Measurements from ENCODE around the gene BMPR1A.
"Not testable (repeated sequence)": the region's sequence is repeated elsewhere in the genome, so short reads cannot be mapped to it uniquely, and the experiment has no call there.

Gene BMPR1A

DNA sequence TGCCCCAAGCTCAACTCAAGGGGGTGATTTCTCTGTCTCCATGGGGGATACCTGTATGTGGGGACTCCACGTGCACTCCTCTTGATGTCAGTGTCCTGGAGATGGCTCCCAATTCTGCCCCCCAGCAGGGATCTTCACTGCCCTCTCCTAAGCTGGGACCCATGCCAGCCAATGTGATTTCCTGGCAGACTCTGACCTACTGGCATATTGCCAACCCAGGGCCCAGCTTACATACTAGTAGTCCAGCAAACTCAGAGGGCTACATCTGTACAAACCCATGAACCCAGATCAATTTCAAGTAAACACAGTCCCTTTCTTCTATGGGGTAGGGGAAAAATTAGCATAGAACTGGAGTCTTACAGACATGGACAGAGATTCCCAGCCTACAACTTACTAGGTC, 26.2 kb upstream of the BMPR1A start:
- no peak for DNase-seq

DNA sequence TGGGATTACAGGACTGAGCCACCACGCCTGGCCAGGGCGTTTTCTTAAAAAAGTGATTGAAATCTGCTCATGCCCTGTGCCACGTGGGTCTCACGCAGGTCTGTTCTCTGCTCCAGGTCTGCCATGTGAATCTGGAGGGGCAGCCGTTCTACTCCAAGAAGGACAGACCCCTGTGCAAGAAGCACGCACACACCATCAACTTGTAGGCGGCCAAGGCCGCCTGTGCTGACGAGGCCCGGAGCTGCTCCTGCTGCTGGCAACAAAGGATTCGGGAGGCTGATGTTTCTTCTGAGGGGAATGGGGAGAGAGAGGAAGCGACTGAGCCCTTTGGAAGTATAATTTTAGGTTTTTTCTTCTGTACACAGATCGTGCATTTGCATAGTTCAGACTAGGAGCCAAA, 23.6 kb upstream of the BMPR1A start:
- no peak for DNase-seq

DNA sequence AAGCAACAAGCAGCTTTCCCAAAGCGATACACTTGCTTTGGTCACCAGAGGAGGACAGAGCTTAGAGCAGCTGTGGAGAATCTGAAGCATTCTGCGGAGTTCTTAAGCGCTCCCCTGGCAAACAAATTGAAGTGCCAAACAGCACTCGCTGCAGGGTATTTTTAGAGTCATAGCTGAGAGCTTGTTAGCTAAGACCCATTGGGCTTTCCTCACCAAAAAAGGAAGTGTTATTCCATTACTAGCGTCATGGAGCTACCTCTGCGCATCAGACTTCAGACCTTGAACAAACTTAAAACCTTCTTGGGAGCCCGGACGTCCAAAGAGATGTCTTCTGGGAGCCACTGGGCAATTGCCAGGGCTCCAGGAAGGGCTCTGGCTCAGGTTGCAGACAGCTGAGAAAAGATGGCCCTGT, 23.2 kb upstream of the BMPR1A start:
- no peak for DNase-seq

DNA sequence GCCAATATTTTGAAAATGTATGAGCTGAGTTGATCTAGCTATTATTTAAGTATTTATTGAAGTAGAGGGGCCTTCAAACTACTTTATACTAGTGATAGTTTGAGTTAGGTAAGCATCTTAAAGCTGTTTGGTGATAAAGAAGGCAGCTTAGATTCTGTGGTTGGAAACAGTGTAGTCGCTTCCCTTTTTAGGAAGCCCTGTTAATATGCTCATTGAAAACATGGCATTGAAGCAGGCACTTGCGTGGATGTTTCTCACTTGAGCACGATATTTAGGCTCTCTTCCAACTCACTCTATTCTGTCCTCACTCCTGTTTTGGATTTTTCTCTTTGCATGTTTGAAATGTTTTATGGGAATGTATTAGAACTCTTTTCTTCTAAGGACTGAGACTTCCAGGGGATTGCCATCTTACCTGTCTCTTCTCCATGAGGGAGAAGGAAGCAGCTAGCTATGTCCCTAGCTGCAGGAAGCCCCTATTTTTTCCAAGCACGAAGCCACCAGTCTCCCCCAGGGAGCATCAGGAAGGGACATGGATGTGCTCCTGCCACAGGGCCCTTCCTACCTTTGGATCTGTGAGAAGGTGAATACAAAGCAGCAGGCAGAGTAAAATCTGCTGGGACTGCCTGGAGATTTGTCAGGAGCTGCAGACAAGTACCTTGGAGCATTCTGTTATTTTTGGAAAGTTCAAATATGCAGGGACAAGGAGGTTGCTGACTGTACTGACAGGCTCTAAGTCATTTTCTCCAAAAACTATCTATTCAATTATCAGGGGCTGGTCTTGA, 22.0 kb upstream of the BMPR1A start:
- DNase-seq, result no peak

DNA sequence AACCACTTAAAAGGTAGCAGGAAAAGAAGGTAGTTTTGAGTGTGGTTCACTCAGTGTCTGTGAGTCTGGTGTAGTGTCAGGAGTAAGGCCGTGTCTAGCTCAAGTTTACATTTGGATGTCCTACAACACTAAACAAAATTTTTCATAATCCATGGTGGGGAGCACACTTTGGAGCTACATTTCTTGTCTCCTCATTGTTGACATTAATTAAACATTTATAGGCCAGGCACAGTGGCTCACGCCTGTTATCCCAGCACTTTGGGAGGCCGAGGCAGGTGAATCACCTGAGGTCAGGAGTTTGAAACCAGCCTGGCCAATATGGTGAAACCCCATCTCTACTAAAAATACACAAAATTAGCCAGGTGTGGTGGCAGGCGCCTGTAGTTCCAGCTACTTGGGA, 21.1 kb upstream of the BMPR1A start:
- not testable (repeated sequence) for DNase-seq

DNA sequence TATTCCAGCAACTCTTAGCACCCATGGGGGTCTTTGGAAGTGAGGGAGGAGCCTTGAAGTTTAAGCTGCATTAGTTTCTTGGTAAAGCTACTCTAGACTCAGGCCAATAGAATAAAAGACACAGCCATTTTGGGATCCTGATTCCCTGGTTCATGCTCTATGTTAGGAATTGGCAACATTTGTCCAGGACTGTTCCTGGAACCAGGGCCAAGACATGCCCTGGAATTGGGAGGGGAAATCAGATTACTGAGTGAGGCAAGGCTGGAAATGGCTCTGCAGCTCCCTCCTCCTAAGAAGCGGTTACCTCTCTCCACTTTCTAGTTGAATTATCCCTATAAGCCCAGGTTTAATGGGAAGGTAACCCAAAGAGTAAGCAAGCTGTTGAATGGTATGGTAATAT, 14.2 kb upstream of the BMPR1A start:
- DNase-seq, result no peak

DNA sequence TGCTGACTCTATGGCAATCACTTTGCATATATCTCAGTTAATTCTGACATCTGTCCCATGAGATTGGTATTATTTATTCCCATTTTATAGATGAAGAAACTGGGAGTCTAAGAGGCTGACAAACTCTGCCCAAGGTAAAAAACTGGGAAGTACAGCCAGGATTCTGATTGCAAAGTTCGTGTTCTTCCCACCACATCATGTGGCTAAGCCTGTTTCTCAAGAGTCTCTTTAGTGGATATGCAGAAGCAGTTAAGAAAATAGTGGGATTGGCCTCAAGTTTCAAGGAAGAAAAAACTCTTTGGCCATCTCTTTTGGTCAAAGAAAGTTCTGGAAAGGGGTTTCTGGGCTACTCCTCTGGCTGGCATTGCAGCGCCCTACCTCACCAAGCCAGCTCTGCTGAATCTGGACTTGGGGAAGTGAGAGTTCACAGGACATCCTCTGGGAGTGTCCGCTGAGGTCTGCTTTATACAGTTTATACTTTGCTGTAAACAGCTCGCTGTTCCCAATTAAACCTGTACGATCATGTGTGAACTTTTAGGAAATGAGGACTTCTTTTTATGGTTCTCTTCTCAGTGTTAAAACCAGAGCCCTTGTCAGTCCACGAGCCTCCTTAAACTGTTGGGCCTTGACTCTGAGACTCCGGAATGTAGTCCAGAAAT, 12.2 kb upstream of the BMPR1A start:
- peak; percentile 46 to 64 for DNase-seq

DNA sequence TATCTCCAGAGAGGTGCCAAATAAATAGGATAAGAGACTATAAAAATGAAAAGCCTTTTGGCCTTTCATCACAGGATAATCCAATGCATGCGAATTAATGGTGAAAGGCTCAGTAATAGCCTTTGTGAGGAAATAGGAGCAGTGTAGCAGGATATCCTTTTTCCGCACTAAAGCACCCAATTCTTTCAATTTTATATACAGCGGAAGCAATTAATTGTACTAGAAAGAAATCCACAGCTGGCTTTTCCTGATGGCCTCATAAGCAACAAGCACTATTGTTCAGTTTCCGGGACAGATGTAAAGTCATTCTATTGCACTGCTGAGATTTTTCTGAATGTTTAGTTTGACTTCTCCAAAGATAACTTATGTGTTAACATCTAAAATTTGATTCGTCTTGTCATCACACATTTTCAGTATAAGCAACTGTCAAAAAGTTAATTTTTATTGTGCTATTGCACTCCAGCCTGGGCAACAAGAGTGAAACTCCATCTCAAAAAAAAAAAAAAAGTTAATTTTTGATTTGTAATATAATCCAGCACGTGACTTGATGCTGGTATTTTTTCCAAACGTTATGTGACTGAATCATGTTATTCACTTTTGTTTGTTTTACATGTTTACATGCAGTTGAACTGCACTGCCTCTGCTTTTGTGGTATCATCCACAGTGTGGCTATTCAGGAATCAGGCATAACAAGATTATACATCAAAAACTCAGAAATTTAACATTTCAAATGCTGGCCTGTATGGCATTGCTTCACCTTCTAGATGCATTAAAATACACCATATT, 8.4 kb upstream of the BMPR1A start:
- DNase-seq, result no peak

DNA sequence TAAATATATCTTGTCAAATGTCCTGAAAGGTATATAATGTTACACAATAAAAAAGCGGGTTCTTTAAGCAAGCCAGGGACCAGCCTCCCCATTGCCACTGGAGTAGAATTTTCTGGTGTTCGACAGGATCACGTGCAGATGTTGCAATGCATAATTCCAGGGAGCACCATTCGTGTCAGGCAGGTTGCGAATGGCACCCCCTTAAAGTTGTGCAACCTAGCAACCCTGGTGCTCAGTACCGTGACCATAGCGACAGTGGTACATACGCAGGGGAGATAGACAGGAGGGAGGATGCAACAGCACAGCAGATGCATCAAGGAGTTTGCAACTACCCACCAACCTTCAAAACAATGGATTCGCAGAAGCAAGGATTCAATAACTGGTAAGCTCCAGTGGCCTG, 6.6 kb upstream of the BMPR1A start:
- no peak for DNase-seq

DNA sequence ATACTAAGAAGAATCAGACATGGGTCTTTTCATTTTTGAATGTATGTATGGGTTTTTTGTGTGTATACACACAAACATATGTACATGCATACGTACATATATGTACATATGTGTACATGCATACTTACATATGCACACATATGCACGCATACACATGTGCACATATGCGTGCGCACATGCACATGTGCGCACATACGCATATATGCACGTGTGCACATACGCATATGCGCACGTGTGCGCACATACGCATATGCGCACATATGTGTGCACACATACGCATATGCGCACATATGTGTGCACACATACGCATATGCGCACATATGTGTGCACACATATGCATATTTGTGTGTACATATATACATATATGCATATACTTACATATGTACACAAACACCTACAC, 4.9 kb upstream of the BMPR1A start:
- no peak for DNase-seq

DNA sequence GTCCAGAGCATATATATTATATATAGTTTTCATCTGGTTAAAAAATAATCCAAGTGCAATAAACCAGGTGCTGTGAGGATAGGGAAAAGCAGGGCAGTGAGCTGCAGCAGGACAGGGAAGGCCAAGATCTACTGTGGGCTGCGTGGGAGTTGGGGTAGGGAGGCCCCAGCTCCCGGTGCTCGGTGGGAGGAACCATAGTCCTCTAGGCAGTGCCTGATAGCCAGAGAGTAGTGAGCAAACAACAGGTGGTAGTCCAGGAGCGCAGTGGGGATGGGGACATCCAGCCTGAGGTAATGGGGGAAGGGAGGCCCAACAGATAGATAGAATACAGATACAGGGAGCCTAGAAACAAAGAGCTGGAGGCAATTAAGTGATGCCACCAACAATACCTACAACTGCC, 4.1 kb upstream of the BMPR1A start:
- no peak for DNase-seq

DNA sequence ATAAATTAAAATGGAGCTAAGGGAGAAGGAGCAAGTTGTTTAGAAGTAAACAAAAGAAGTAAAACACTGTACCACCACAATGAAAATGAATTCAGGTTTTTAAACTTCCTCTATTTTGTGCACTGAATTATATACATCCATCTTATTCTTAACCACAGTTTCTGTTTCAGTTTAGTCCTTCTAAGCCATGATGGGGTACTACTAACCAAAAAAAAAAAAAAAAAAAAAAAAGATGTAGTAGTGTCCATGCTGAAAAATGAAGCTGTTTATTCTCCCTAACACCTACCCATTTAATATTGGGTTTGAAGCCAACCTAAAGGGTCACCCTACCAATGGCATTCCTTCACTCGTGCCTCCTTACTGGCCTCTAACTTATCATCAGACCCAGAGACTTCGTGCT, 3.4 kb upstream of the BMPR1A start:
- DNase-seq, result no peak

DNA sequence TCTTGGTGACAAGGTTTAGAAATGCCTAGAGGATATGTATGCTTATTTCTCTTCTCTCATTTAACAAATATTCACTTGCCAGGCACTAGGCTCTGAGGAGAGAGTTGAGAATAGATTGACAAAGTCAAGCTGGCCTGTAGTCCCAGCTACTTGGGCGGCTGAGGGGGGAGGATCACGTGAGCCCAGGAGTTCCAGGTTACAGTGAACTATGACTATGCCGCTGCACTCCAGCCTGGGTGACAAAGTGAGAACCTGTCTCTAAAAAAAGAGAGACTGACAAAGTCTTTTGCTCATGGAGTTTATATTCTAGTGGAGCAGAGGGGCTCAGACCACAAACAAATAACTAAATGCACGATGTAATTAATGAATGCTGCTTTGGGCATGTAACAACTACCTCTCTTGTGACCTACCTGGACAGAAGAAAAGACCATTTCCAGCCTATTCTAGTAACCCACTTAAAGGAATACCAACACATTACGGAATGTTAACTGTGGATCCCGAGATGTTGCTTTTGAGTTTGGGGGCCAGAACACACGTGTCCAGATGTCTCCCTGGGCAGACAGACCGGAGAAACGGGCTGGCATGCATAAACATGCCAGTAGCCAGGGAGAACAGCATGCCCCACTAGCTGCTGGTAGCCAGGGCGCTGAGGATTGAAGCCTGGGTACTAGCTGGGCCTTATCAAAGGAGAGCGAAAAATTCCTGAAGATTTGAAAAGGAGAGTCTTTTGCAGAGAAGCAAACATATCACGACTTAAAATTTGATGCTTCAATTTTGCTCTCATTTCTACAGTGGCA, 2.6 kb upstream of the BMPR1A start:
- DNase-seq, result no peak

DNA sequence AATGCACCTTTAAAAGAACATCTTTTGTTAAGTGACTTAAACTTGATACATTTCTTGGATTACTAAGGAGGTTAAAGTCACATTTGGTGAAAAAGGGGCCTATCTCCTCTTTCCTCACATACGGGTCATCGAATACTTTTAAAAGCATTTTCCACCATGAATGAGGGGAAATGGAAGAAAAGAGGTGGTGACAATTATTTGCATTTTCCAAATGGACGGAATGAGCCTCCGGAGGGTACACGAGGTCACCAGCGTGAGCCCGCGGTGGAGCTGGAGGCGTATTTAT, 1.0 kb upstream of the BMPR1A start:
- no peak for DNase-seq

DNA sequence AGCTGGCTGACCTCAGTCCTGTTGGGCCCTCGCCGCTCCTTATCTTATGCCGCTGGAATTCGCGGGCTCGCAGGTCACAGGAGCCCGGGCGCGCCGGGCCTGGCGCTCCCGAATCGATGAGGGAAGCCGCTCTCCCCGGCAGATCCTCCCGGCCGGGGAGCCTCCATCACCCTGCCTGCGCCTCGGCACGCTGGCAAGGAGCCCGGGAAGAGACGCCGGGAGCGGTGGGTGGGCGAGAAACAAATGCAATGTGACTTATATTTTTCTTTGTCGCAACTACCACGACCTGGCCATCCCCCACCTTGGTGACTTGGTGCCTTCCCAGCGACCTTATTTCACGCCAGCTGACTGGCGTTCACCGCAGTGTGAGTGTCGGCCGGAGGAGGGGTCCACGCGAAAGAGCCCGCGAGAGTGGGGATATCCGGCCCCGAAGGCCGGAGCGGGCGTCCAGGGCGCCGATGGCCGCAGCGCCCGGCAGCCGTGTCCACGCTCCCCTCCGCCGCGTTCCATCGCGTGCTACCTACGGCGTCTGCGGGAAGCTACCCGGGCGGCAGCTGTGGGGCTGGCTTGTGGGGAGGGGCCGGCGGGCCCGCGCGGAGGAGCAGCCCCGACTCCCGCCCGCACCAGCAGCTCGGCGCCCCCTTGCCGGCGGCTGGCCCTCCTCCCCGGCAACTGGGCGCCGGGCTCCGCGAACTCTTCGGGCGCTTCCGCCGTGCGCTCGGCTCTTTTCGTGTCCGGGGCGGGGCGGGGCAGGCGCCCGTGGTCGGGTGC, 494 bp upstream of the BMPR1A start:
- peak; percentile 72 to 83 for DNase-seq

DNA sequence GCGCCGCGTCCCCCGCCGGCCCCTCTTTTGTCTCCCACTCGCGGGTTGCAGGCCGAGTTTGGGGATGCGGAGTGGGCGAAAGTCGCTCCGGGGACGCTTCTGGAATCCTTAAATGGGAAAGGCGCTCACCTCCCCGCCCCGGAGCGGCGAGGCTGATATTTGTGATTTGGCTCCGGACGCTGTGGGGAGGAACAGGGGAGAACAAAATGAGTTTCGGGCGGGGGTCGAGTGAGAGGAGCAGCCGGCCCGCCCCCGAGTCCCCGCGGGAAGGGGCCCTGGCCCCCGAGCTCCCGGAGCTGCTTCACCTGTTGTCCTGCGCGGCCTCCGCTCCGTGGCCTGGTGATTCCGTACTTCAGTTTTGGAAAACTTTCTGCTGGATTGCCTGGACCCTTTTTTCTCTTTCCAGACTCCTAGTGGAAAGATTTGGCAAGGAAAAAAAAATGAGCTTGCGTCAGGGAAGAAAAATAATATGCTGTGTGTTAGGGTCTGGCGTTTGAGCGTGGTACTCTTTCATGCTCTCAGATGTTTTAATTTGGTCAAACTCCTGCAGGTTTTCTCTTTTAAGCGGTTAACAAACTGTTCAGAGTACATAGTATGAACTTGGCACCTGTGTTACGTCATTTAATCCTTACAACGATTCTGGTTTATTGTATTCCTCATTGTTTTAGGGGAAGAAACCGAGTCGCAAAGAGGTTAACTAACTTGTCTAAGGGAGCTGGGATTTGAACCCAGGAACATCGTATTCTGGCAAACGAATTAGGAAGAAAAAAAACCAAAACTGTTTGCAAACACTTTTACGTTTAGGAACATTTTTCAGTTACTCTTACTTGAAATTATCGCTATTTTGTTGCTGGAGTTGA, 924 bp downstream of the BMPR1A start:
- no peak for DNase-seq

DNA sequence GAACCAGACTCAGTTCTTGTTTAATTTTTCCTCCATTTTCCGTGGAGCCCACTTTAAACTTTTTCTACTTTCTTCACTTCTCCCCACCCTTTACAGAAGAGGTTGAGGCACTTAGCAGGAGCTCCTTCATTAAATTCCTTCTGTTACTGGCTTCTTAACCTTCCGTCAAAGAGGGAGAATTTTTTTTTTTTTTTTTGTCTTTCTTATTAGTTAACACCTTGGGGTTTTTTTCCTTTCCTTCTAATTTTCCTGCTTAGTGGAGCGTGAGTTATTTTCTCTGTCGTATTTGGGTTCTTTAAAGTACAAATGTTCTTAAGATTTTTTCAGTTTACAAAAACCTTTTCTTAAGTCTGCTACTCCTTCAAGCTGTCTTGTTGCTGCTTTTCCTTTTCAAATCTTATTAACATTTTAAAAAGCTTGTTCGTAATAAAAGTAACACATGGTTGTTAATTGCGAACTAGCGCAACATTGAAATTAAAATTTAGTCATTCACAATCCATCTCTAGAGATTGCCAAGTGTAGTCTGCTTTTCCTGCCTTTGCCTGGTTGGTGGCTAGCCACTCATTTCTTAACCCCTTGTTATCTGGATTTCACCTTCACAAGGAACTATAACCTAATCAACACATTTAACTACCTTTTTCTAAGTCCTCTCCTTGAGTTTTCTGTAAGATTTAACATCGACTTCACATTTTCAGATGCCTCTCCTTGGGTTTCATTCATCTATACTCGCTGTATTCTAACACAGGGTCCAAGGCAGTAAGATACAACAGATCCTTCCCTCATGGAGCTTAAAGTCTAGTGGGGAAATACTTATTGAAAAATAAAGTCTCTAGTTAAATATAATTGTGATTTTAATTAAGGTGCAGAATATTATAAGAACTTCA, 2.0 kb downstream of the BMPR1A start:
- DNase-seq, result no peak

DNA sequence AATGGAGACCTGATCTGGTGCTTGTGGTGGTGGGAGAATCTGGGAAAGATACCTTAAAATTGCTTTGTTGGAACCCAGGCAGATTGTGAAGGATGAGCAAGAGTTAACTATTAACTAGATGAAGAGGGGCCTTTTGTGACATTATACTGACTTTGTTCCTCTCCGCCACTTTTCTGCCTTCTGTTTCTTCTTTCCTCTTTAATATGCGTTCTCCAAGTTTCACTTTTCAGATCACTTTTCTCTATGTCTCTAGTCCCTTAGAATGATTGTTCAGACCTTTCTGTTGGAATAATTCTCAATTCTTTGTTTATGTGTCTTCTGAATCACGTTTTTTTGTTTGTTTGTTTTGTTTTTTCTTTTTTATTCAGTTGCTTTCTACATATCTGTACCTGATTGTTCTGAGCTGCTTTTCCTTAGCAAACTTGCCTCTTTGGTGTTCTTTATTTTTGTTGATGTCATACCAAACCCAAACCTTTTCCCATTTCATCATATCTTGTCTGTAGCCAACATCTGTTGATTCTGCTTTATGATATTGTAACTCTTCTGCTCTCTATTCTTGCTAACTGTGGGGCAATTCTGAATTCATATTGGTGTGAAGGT, 2.8 kb downstream of the BMPR1A start:
- no peak for DNase-seq

DNA sequence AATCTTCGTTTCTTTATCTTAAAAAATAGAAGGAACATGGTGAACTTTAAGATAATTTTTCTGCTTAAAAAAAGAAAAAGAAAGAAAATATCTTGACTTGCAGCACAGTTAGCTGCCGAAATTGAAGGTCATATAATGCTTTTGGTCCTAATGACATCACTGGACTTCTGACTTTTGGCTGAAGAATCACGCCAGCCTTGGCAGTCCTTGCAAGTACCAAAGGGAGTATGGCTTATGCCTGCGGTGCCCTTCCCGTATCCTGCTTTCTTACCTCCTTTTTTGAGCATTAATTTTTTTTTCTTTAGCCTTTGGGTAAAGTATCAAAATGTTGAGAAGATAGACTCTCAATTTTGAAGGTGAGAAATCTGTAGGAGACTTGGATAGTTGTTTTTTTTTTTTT, 7.0 kb downstream of the BMPR1A start:
- no peak for DNase-seq

DNA sequence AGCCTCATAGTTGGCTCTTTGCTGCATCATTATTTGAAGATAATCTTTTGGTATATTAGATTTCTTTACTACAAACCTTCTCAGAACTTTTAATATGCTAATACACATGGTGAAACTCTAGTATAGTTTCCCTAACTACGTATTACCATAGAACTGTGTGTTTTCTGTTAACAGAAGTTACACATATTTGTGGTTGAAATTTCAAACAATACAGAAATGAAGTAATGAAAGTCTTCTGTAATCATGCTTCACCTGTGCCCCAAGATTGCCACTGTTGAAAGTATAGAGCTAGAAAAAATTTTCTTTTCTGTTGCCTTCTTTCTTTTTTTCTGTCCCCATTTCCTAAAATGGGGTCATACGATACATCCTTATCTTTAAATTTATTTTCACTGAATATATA, 9.1 kb downstream of the BMPR1A start:
- DNase-seq, result no peak

Measured in inflammatory macrophage (primary cell).